Liver (tissue), 9 donors: ENCODE measurements around the gene MYL3. TPM values are rescaled to one million over a fixed set of nuclear protein-coding genes. Genes with fewer than 3 reads are reported as not detected.

Experiments used
- DNase-seq: peaks from one replicate; pipeline ENCODE4 v3.0.0-alpha.2; 2017; ENCODE audit warnings: low spot score
- H3K27ac ChIP-seq, 2 donors: one replicate each; pipeline ENCODE4 v1.7.0; 2013; ENCODE audit warnings: inconsistent platforms in 2 of 2, low read length in 2 of 2, control low read depth in 1 of 2, low read depth in 1 of 2, mild to moderate bottlenecking in 1 of 2
- H3K27me3 ChIP-seq, 4 donors: one replicate each; pipeline versions ENCODE4 v1.6.1 to v1.7.0; 2013; ENCODE audit warnings: low read length in 3 of 4, inconsistent platforms in 1 of 4, mild to moderate bottlenecking in 1 of 4, moderate library complexity in 1 of 4; ENCODE audit not compliant: control insufficient read depth in 4 of 4, insufficient read depth in 4 of 4
- H3K36me3 ChIP-seq, 4 donors: one replicate each; pipeline versions ENCODE4 v1.6.1 to v1.7.0; 2013; ENCODE audit warnings: low read length in 3 of 4, mild to moderate bottlenecking in 3 of 4, low read depth in 1 of 4, moderate library complexity in 1 of 4; ENCODE audit not compliant: control insufficient read depth in 4 of 4, insufficient read depth in 3 of 4
- H3K4me1 ChIP-seq, 4 donors: one replicate each; pipeline versions ENCODE4 v1.6.1 to v1.7.0; 2013; ENCODE audit warnings: low read length in 3 of 4, mild to moderate bottlenecking in 3 of 4, moderate library complexity in 1 of 4; ENCODE audit not compliant: control insufficient read depth in 4 of 4, insufficient read depth in 4 of 4
- H3K4me3 ChIP-seq, 3 donors: one replicate each; pipeline versions ENCODE4 v1.6.1 to v1.7.0; 2013; ENCODE audit warnings: low read length in 3 of 3, control low read depth in 1 of 3, low read depth in 1 of 3, mild to moderate bottlenecking in 1 of 3
- H3K9ac ChIP-seq, 2 donors: one replicate each; pipeline ENCODE4 v1.7.0; 2013; ENCODE audit warnings: low read length in 2 of 2, mild to moderate bottlenecking in 2 of 2, moderate library complexity in 2 of 2, control low read depth in 1 of 2, low read depth in 1 of 2
- H3K9me3 ChIP-seq, 4 donors: one replicate each; pipeline versions ENCODE4 v1.6.1 to v1.7.0; 2013; ENCODE audit warnings: low read length in 3 of 4; ENCODE audit not compliant: control insufficient read depth in 4 of 4
- CTCF ChIP-seq: fragments of 150-350 bp; IDR thresholded peaks from 2 replicates; pipeline ENCODE4 v1.5.1; 2017; ENCODE audit warnings: improper control_type of control experiment, low read depth, low read length; ENCODE audit not compliant: missing input control
- EGR1 ChIP-seq, 2 donors: IDR thresholded peaks; 2 replicates each; pipeline ENCODE4 v1.6.1; 2016 to 2018; ENCODE audit warnings: antibody characterized with exemption in 2 of 2, low read depth in 2 of 2
- FOXA1 ChIP-seq: IDR thresholded peaks from 2 replicates; pipeline ENCODE4 v1.6.1; 2016; ENCODE audit warnings: antibody characterized with exemption
- FOXA2 ChIP-seq: IDR thresholded peaks from 2 replicates; pipeline ENCODE4 v1.6.1; 2016; ENCODE audit warnings: antibody characterized with exemption
- HNF4A ChIP-seq, 2 donors: conservative IDR thresholded peaks; 2 replicates each; pipeline ENCODE4 v1.6.1; 2016; ENCODE audit warnings: antibody characterized with exemption in 2 of 2, mild to moderate bottlenecking in 2 of 2
- HNF4G ChIP-seq: IDR thresholded peaks from 2 replicates; pipeline ENCODE4 v1.6.1; 2016; ENCODE audit warnings: antibody characterized with exemption
- JUND ChIP-seq, 2 donors: IDR thresholded peaks; 2 replicates each; pipeline ENCODE4 v1.6.1; 2016; ENCODE audit warnings: antibody characterized with exemption in 2 of 2
- MAX ChIP-seq: IDR thresholded peaks from 2 replicates; pipeline ENCODE4 v1.6.1; 2016; ENCODE audit warnings: antibody characterized with exemption
- NR2F2 ChIP-seq: IDR thresholded peaks from 2 replicates; pipeline ENCODE4 v1.6.1; 2016; ENCODE audit warnings: antibody characterized with exemption
- RAD21 ChIP-seq, 2 donors: IDR thresholded peaks; 2 replicates each; pipeline ENCODE4 v1.6.1; 2016; ENCODE audit warnings: antibody characterized with exemption in 2 of 2, mild to moderate bottlenecking in 2 of 2
- REST ChIP-seq: IDR thresholded peaks from 2 replicates; pipeline ENCODE4 v1.6.1; 2016; ENCODE audit warnings: antibody characterized with exemption, mild to moderate bottlenecking
- RXRA ChIP-seq, 2 donors: IDR thresholded peaks; 2 replicates each; pipeline ENCODE4 v1.6.1; 2017 to 2018; ENCODE audit warnings: antibody characterized with exemption in 2 of 2, mild to moderate bottlenecking in 1 of 2
- SP1 ChIP-seq: IDR thresholded peaks from 2 replicates; pipeline ENCODE4 v1.6.1; 2018; ENCODE audit warnings: antibody characterized with exemption, mild to moderate bottlenecking
- TAF1 ChIP-seq: conservative IDR thresholded peaks from 2 replicates; pipeline ENCODE4 v1.6.1; 2016; ENCODE audit warnings: antibody characterized with exemption, mild to moderate bottlenecking
- YY1 ChIP-seq: IDR thresholded peaks from 2 replicates; pipeline ENCODE4 v1.6.1; 2016; ENCODE audit warnings: antibody characterized with exemption, mild to moderate bottlenecking
- whole genome bisulfite sequencing: extraction: QIAGEN DNeasy Blood & Tissue Kit; methylation state at CpG from one replicate; pipeline ENCODE4 v1.1.7; 2013; 5-methylcytosine and 5-hydroxymethylcytosine counted together
- polyA plus RNA-seq, 2 donors: library from polyadenylated mRNA; stranded (reverse) in 1 of 2; unstranded in 1 of 2; fragments of 200-250 nt in 1 of 2; fragments of >200 nt in 1 of 2; fragmentation: Nextera tagmentation in 1 of 2; extraction: Ambion mirVana in 1 of 2; gene quantifications; one replicate each; pipeline versions ENCODE4 v1.2.1 to v1.2.3, GENCODE V29; 2013 to 2015
- total RNA-seq, 2 donors: library from RNA; depleted of rRNA; stranded (reverse); fragments of >200 nt; gene quantifications; one replicate each; pipeline ENCODE4 v1.2.3, GENCODE V29; 2014
- donor health status: healthy.
- donor health status: healthy.
- donor health status: healthy.
- donor health status: healthy.
- donor health status: healthy.

Gene MYL3
- total and polyA plus RNA-seq, 4 donors = 0.51 to 1.3 (median 0.81) TPM

GRCh38 chr3:46900356-46900755 is 37.1 kb upstream of the MYL3 start:
- WGBS = 92% methylated on average over 6 of the region's 6 CpGs
- Histone ChIP-seq H3K36me3 (no peaks in the 10 kb centered on the region), H3K9ac (no peak overlapping the region), H3K27me3 (no peaks in the 10 kb centered on the region), H3K4me3 (no peak overlapping the region), H3K9me3 (no peaks in the 10 kb centered on the region), H3K27ac (no peak overlapping the region), H3K4me1 (peaks cover 0 to 2% (median 0%) of the 10 kb centered on the region in 4 donors)
- DNase-seq = no peak
- TF ChIP-seq EGR1 (IDR thresholded peaks at IDR 0.05; ENCODE audit: low read depth in 2 of 2) (no peak), MAX (no peak), YY1 (no peak), TAF1 (no peak)

GRCh38 chr3:46900007-46900292 is 36.7 kb upstream of the MYL3 start:
- no peak overlapping the region for H3K9ac ChIP-seq
- H3K4me1 ChIP-seq = peaks cover 0 to 5% (median 0%) of the 10 kb centered on the region in 4 donors
- H3K36me3 ChIP-seq = no peaks in the 10 kb centered on the region
- TF ChIP-seq CTCF = no peak
- peak; percentile 64 for TF ChIP-seq NR2F2
- H3K27me3 ChIP-seq = no peaks in the 10 kb centered on the region
- no peak for DNase-seq
- no peaks in the 10 kb centered on the region for H3K9me3 ChIP-seq
- 81% methylated on average over 5 of the region's 5 CpGs for WGBS
- H3K27ac ChIP-seq = no peak overlapping the region
- H3K4me3 ChIP-seq = no peak overlapping the region

GRCh38 chr3:46899151-46900006 is 36.1 kb upstream of the MYL3 start:
- Histone ChIP-seq H3K27ac (peak overlapping the region in 1 of 2 donors; percentile 50), H3K9me3 (no peaks in the 10 kb centered on the region), H3K36me3 (no peaks in the 10 kb centered on the region), H3K4me3 (no peak overlapping the region), H3K9ac (no peak overlapping the region), H3K27me3 (no peaks in the 10 kb centered on the region), H3K4me1 (peaks cover 0 to 5% (median 0%) of the 10 kb centered on the region in 4 donors)
- WGBS = 83% methylated on average over 22 of the region's 22 CpGs
- DNase-seq = no peak
- no peak for TF ChIP-seq RXRA (IDR thresholded peaks at IDR 0.05)

- Histone ChIP-seq H3K4me1 (peaks cover 0 to 5% (median 0%) of the 10 kb centered on the region in 4 donors), H3K9ac (no peak overlapping the region), H3K27me3 (no peaks in the 10 kb centered on the region), H3K9me3 (no peaks in the 10 kb centered on the region), H3K4me3 (no peak overlapping the region), H3K27ac (peak overlapping the region in 1 of 2 donors; percentile 20), H3K36me3 (no peaks in the 10 kb centered on the region)
- DNase-seq = no peak
- 26% methylated on average over 71 of the region's 71 CpGs for WGBS
- TF ChIP-seq HNF4A (conservative IDR thresholded peaks at IDR 0.05) = no peak
- no peak for TF ChIP-seq REST
- TF ChIP-seq YY1 = no peak
- TF ChIP-seq RAD21 (IDR thresholded peaks at IDR 0.05) = no peak
- TF ChIP-seq EGR1 (IDR thresholded peaks at IDR 0.05; ENCODE audit: low read depth in 2 of 2) = no peak
- TF ChIP-seq FOXA1 = no peak
- TF ChIP-seq TAF1 = no peak
- no peak for TF ChIP-seq SP1
- no peak for TF ChIP-seq RXRA (IDR thresholded peaks at IDR 0.05)
- TF ChIP-seq JUND (IDR thresholded peaks at IDR 0.05) = no peak
- no peak for TF ChIP-seq HNF4G
- TF ChIP-seq NR2F2 = no peak
- TF ChIP-seq FOXA2 = no peak
These were observed 35.3 kb upstream of the MYL3 start for GRCh38 chr3:46898321-46899150.
